ENCODE data around the gene RNU1-2.
"Not testable (repeated sequence)": the region's sequence is repeated elsewhere in the genome, so short reads cannot be mapped to it uniquely, and the experiment has no call there.

RNU1-2 gene

GRCh38 chr1:16873076-16873879 lies 22.5 kb upstream of the RNU1-2 start:
- DNase-seq (ENCODE audit: low spot score in 2 of 2); H3K9me3 ChIP-seq; H3K4me1 ChIP-seq; H3K36me3 ChIP-seq (replicated peaks); in situ Hi-C loops (cut with MboI; ENCODE audit: low sequenced_read_pairs); H3K4me3 ChIP-seq; H3K27me3 ChIP-seq (ENCODE audit: low read depth): not testable (repeated sequence)

GRCh38 chr1:16874968-16875765 lies 20.6 kb upstream of the RNU1-2 start:
- H3K9me3 ChIP-seq; H3K4me3 ChIP-seq; in situ Hi-C loops (cut with MboI; ENCODE audit: low sequenced_read_pairs); H3K36me3 ChIP-seq (replicated peaks); H3K27me3 ChIP-seq (ENCODE audit: low read depth); H3K4me1 ChIP-seq; DNase-seq (ENCODE audit: low spot score in 2 of 2): not testable (repeated sequence)

GRCh38 chr1:16881742-16882141 lies 14.0 kb upstream of the RNU1-2 start:
- H3K36me3 ChIP-seq (replicated peaks); in situ Hi-C loops (cut with MboI; ENCODE audit: low sequenced_read_pairs); DNase-seq (ENCODE audit: low spot score in 2 of 2); H3K4me3 ChIP-seq; H3K9me3 ChIP-seq; H3K4me1 ChIP-seq; H3K27me3 ChIP-seq (ENCODE audit: low read depth): not testable (repeated sequence)

- in situ Hi-C loops (cut with MboI; ENCODE audit: low sequenced_read_pairs) = no loop called here
- Histone ChIP-seq H3K36me3 (replicated peaks) (no peaks in the 10 kb centered on the region), H3K4me1 (no peaks in the 10 kb centered on the region), H3K27me3 (ENCODE audit: low read depth) (no peaks in the 10 kb centered on the region), H3K9me3 (no peaks in the 10 kb centered on the region), H3K4me3 (no peak overlapping the region)
- no peak for DNase-seq (ENCODE audit: low spot score in 2 of 2)
These were observed 12.8 kb upstream of the RNU1-2 start for GRCh38 chr1:16882986-16883385.

- H3K27me3 ChIP-seq (ENCODE audit: low read depth); DNase-seq (ENCODE audit: low spot score in 2 of 2); H3K9me3 ChIP-seq; H3K36me3 ChIP-seq (replicated peaks); in situ Hi-C loops (cut with MboI; ENCODE audit: low sequenced_read_pairs); H3K4me3 ChIP-seq; H3K4me1 ChIP-seq: not testable (repeated sequence)
These were observed 11.3 kb upstream of the RNU1-2 start for GRCh38 chr1:16884487-16884886.

GRCh38 chr1:16886860-16887605 lies 8.7 kb upstream of the RNU1-2 start:
- in situ Hi-C loops (cut with MboI; ENCODE audit: low sequenced_read_pairs) = no loop called here

GRCh38 chr1:16888860-16889816 lies 6.6 kb upstream of the RNU1-2 start:
- no peaks in the 10 kb centered on the region for H3K36me3 ChIP-seq (replicated peaks)
- no peak overlapping the region for H3K4me3 ChIP-seq
- no peaks in the 10 kb centered on the region for H3K27me3 ChIP-seq (ENCODE audit: low read depth)
- in situ Hi-C loops (cut with MboI; ENCODE audit: low sequenced_read_pairs) = no loop called here
- no peaks in the 10 kb centered on the region for H3K4me1 ChIP-seq
- no peaks in the 10 kb centered on the region for H3K9me3 ChIP-seq
- no peak for DNase-seq (ENCODE audit: low spot score in 2 of 2)

More at GRCh38 chr1:16886860-16887605, 8.7 kb upstream of the RNU1-2 start:
- no peaks in the 10 kb centered on the region for H3K27me3 ChIP-seq (ENCODE audit: low read depth)
- H3K4me1 ChIP-seq = no peaks in the 10 kb centered on the region
- DNase-seq (ENCODE audit: low spot score in 2 of 2) = no peak
- no peaks in the 10 kb centered on the region for H3K9me3 ChIP-seq
- no peak overlapping the region for H3K4me3 ChIP-seq
- H3K36me3 ChIP-seq (replicated peaks) = no peaks in the 10 kb centered on the region

GRCh38 chr1:16890539-16891021 lies 5.2 kb upstream of the RNU1-2 start:
- in situ Hi-C loops (cut with MboI; ENCODE audit: low sequenced_read_pairs); H3K36me3 ChIP-seq (replicated peaks): not testable (repeated sequence)

GRCh38 chr1:16891057-16891456 lies 4.7 kb upstream of the RNU1-2 start:
- H3K27me3 ChIP-seq (ENCODE audit: low read depth); H3K4me3 ChIP-seq; DNase-seq (ENCODE audit: low spot score in 2 of 2); in situ Hi-C loops (cut with MboI; ENCODE audit: low sequenced_read_pairs); H3K9me3 ChIP-seq; H3K36me3 ChIP-seq (replicated peaks); H3K4me1 ChIP-seq: not testable (repeated sequence)

More at GRCh38 chr1:16890539-16891021, 5.2 kb upstream of the RNU1-2 start:
- H3K27me3 ChIP-seq (ENCODE audit: low read depth); DNase-seq (ENCODE audit: low spot score in 2 of 2); H3K4me1 ChIP-seq; H3K4me3 ChIP-seq; H3K9me3 ChIP-seq: not testable (repeated sequence)

GRCh38 chr1:16892978-16893525 lies 2.7 kb upstream of the RNU1-2 start:
- H3K36me3 ChIP-seq (replicated peaks); in situ Hi-C loops (cut with MboI; ENCODE audit: low sequenced_read_pairs); H3K9me3 ChIP-seq; H3K4me3 ChIP-seq; DNase-seq (ENCODE audit: low spot score in 2 of 2); H3K4me1 ChIP-seq; H3K27me3 ChIP-seq (ENCODE audit: low read depth): not testable (repeated sequence)

- H3K9me3 ChIP-seq; in situ Hi-C loops (cut with MboI; ENCODE audit: low sequenced_read_pairs): not testable (repeated sequence)
These were observed 2.0 kb upstream of the RNU1-2 start for GRCh38 chr1:16893796-16894195.

GRCh38 chr1:16894338-16894737 lies 1.4 kb upstream of the RNU1-2 start:
- in situ Hi-C loops (cut with MboI; ENCODE audit: low sequenced_read_pairs); H3K36me3 ChIP-seq (replicated peaks); H3K9me3 ChIP-seq; DNase-seq (ENCODE audit: low spot score in 2 of 2); H3K4me3 ChIP-seq; H3K27me3 ChIP-seq (ENCODE audit: low read depth); H3K4me1 ChIP-seq: not testable (repeated sequence)

More at GRCh38 chr1:16893796-16894195, 2.0 kb upstream of the RNU1-2 start:
- DNase-seq (ENCODE audit: low spot score in 2 of 2); H3K4me3 ChIP-seq; H3K36me3 ChIP-seq (replicated peaks); H3K4me1 ChIP-seq; H3K27me3 ChIP-seq (ENCODE audit: low read depth): not testable (repeated sequence)

- DNase-seq (ENCODE audit: low spot score in 2 of 2); H3K27me3 ChIP-seq (ENCODE audit: low read depth); H3K4me1 ChIP-seq; H3K9me3 ChIP-seq; H3K36me3 ChIP-seq (replicated peaks); in situ Hi-C loops (cut with MboI; ENCODE audit: low sequenced_read_pairs): not testable (repeated sequence)
- H3K4me3 ChIP-seq = peak overlapping the region; percentile 17
These were observed 565 bp upstream of the RNU1-2 start for GRCh38 chr1:16895233-16895597.
